CD14-positive monocyte (primary cell): ENCODE data around the gene SLC6A13. TPM values are rescaled to one million over a fixed set of nuclear protein-coding genes. Genes with fewer than 3 reads are reported as not detected.
A peak's percentile ranks its signal among the peaks of the same experiment; 100 is the strongest.

Experiments used
- DNase-seq, 3 donors: peaks; one replicate each; pipeline ENCODE4 v3.0.0-alpha.2; 2011 to 2022
- H2AFZ ChIP-seq: 2 replicates; pipeline ENCODE4 v1.6.0; 2012; ENCODE audit warnings: mild to moderate bottlenecking, low read depth, low read length, inconsistent platforms; ENCODE audit not compliant: insufficient read depth, poor library complexity, severe bottlenecking
- H3K27ac ChIP-seq, 2 donors: 1 replicate in 1 of 2; 2 replicates in 1 of 2; pipeline ENCODE4 v1.5.1; 2012 to 2013; ENCODE audit warnings: low read length in 2 of 2, control low read depth in 1 of 2, inconsistent platforms in 1 of 2, low read depth in 1 of 2, mild to moderate bottlenecking in 1 of 2
- H3K27me3 ChIP-seq, 2 donors: one replicate each; pipeline versions ENCODE4 v1.6.0 to v1.6.1; 2011 to 2013; ENCODE audit warnings: low read length in 2 of 2; ENCODE audit not compliant: control insufficient read depth in 2 of 2, insufficient read depth in 2 of 2
- H3K36me3 ChIP-seq, 2 donors: replicated peaks in 1 of 2; 1 replicate in 1 of 2; 2 replicates in 1 of 2; pipeline versions ENCODE4 v1.5.1 to v1.6.1; 2012 to 2013; ENCODE audit warnings: low read length in 2 of 2, control low read depth in 1 of 2, inconsistent platforms in 1 of 2, mild to moderate bottlenecking in 1 of 2; ENCODE audit not compliant: insufficient read depth in 2 of 2, control insufficient read depth in 1 of 2
- H3K4me1 ChIP-seq, 2 donors: 1 replicate in 1 of 2; 2 replicates in 1 of 2; pipeline versions ENCODE4 v1.5.1 to v1.6.1; 2012 to 2013; ENCODE audit warnings: low read length in 2 of 2, control low read depth in 1 of 2, inconsistent platforms in 1 of 2, mild to moderate bottlenecking in 1 of 2, moderate library complexity in 1 of 2; ENCODE audit not compliant: insufficient read depth in 2 of 2, control insufficient read depth in 1 of 2
- H3K4me2 ChIP-seq: replicated peaks from 2 replicates; pipeline ENCODE3; 2012; ENCODE audit warnings: low read length, moderate library complexity, mild to moderate bottlenecking; ENCODE audit not compliant: poor library complexity, severe bottlenecking; ENCODE audit errors: extremely low read depth
- H3K4me3 ChIP-seq, 3 experiments: fragments of 200-600 bp in 1 of 3; sonication (generic) in 1 of 3; replicated peaks in 1 of 3; 1 replicate in 2 of 3; 2 replicates in 1 of 3; pipeline ENCODE4 v1.5.1; 2011 to 2013; ENCODE audit warnings: low read length in 3 of 3, mild to moderate bottlenecking in 3 of 3, control low read depth in 2 of 3, low read depth in 2 of 3, inconsistent platforms in 1 of 3, moderate library complexity in 1 of 3
- H3K79me2 ChIP-seq: 2 replicates; pipeline ENCODE4 v1.6.0; 2012; ENCODE audit warnings: mild to moderate bottlenecking, control low read depth, inconsistent platforms, low read length, moderate library complexity; ENCODE audit not compliant: insufficient read depth
- H3K9ac ChIP-seq: 2 replicates; pipeline ENCODE4 v1.6.0; 2017; ENCODE audit warnings: low read length, mild to moderate bottlenecking; ENCODE audit not compliant: insufficient read depth, poor library complexity, severe bottlenecking
- H3K9me3 ChIP-seq, 2 donors: replicated peaks in 1 of 2; 1 replicate in 1 of 2; 2 replicates in 1 of 2; pipeline versions ENCODE4 v1.5.1 to v1.6.1; 2012 to 2013; ENCODE audit warnings: low read length in 2 of 2, control low read depth in 1 of 2; ENCODE audit not compliant: control insufficient read depth in 1 of 2, insufficient read depth in 1 of 2
- H4K20me1 ChIP-seq: 2 replicates; pipeline ENCODE4 v1.6.0; 2012; ENCODE audit warnings: mild to moderate bottlenecking, low read length, control low read depth, moderate library complexity; ENCODE audit not compliant: insufficient read depth
- H3K27ac Mint-ChIP-seq, 7 donors: one replicate each; pipeline ENCODE4 v1.8.0; 2020; ENCODE audit warnings: mild to moderate bottlenecking in 7 of 7, mixed read lengths in 7 of 7, moderate library complexity in 6 of 7, inconsistent platforms in 2 of 7
- H3K27me3 Mint-ChIP-seq, 3 donors: one replicate each; pipeline ENCODE4 v1.8.0; 2021 to 2022; ENCODE audit warnings: low read depth in 3 of 3, mild to moderate bottlenecking in 3 of 3, mixed read lengths in 3 of 3, moderate library complexity in 3 of 3, inconsistent platforms in 1 of 3
- H3K36me3 Mint-ChIP-seq, 2 donors: one replicate each; pipeline ENCODE4 v1.8.0; 2020; ENCODE audit warnings: mixed read lengths in 2 of 2, inconsistent platforms in 1 of 2, mild to moderate bottlenecking in 1 of 2
- H3K4me1 Mint-ChIP-seq: one replicate; pipeline ENCODE4 v1.8.0; 2020; ENCODE audit warnings: mild to moderate bottlenecking, mixed read lengths
- H3K4me3 Mint-ChIP-seq, 2 donors: one replicate each; pipeline ENCODE4 v1.8.0; 2020; ENCODE audit warnings: mild to moderate bottlenecking in 2 of 2, mixed read lengths in 2 of 2, moderate library complexity in 1 of 2
- H3K9me3 Mint-ChIP-seq, 7 donors: one replicate each; pipeline ENCODE4 v1.8.0; 2020 to 2022; ENCODE audit warnings: mixed read lengths in 7 of 7, mild to moderate bottlenecking in 6 of 7, moderate library complexity in 6 of 7, inconsistent platforms in 2 of 7
- CTCF ChIP-seq: fragments of 200-600 bp; IDR thresholded peaks from one replicate; pipeline ENCODE4 v1.8.0; 2022; ENCODE audit warnings: antibody characterized with exemption, mild to moderate bottlenecking
- WGBS: methylation state at CpG from one replicate; pipeline ENCODE4 v1.1.5; 2013; ENCODE audit warnings: missing lambda C conversion rate; ENCODE audit not compliant: insufficient coverage; 5-methylcytosine and 5-hydroxymethylcytosine counted together
- intact Hi-C, 2 donors: fragments of 100-400 bp; cut with micrococcal nuclease; formaldehyde crosslinking; loops; one replicate each; pipeline versions ENCODE4 v1.15.0 to v1.15.1; 2023
- polyA plus RNA-seq, 3 donors: library from polyadenylated mRNA; depleted of rRNA in 1 of 3; unstranded in 2 of 3; stranded (reverse) in 1 of 3; fragments of 300-500 nt in 2 of 3; fragments of >200 nt in 1 of 3; fragmentation: Illumina TruSeq in 2 of 3; gene quantifications; 1 replicate in 2 of 3; 2 replicates in 1 of 3; pipeline ENCODE4 v1.2.3, GENCODE V29; 2012 to 2021

The SLC6A13 gene
- polyA plus RNA-seq, 3 donors: 0.13 TPM; not detected in 2

DNA sequence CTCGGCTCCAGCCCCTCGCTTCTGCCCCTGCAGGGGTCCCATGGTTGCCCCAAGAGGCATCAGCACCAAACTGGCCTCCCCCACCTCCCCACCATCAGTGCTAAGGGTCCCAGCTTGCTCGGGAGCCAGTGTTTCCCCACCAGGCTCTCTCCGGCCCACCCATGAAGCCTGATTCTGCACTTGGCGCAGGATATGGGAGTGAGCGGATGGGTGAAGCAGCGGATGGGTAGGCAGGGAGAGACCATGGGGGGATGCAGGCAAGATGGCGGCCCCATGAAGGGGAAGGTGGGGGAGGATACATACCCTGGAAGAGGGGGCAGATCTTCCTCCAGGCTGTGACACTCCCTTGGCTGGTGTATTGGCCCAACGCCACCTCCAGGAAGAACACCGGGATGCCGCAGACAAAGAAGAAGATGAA is 58.4 kb downstream of the SLC6A13 start:
- Histone ChIP-seq H3K36me3 (peaks cover 0 to 13% of the 10 kb centered on the region in 2 donors), H3K27me3 (peaks cover 16 to 43% of the 10 kb centered on the region in 2 donors), H3K27ac (no peak overlapping the region), H3K9me3 (peaks cover 0 to 9% of the 10 kb centered on the region in 2 donors), H3K79me2 (no peaks in the 10 kb centered on the region), H3K4me2 (no peak overlapping the region), H3K9ac (no peak overlapping the region), H2AFZ (no peak overlapping the region), H3K4me3 (peak overlapping the region in 1 of 3 experiments; percentile 56), H3K4me1 (peaks cover 4 to 10% of the 10 kb centered on the region in 2 donors), H4K20me1 (no peaks in the 10 kb centered on the region)
- Mint-ChIP-seq H3K36me3 (peaks cover 27 to 58% of the 10 kb centered on the region in 2 donors), H3K9me3 (peaks cover 0 to 5% (median 2%) of the 10 kb centered on the region in 7 donors), H3K27ac (no peak overlapping the region), H3K4me1 (peaks cover 12% of the 10 kb centered on the region), H3K27me3 (peaks cover 43 to 60% (median 50%) of the 10 kb centered on the region in 3 donors), H3K4me3 (peak overlapping the region in 1 of 2 donors; percentile 76)
- no peak for TF ChIP-seq CTCF
- intact Hi-C loops: no loop called here
- over 99% methylated on average over 8 of the region's 11 CpGs for WGBS
- no peak for DNase-seq

- Histone ChIP-seq H3K36me3 (peaks cover 0 to 8% of the 10 kb centered on the region in 2 donors), H3K9me3 (peaks cover 0 to 9% of the 10 kb centered on the region in 2 donors), H3K9ac (peak overlapping the region; percentile 27), H3K4me3 (peak overlapping the region in 1 of 3 experiments; percentile 56), H4K20me1 (no peaks in the 10 kb centered on the region), H3K27me3 (peaks cover 16 to 43% of the 10 kb centered on the region in 2 donors), H3K4me2 (peak overlapping the region; percentile 67), H3K79me2 (no peaks in the 10 kb centered on the region), H3K4me1 (peaks cover 4 to 10% of the 10 kb centered on the region in 2 donors), H3K27ac (no peak overlapping the region), H2AFZ (peak overlapping the region; percentile 29)
- Mint-ChIP-seq H3K36me3 (peaks cover 22 to 56% of the 10 kb centered on the region in 2 donors), H3K4me1 (peaks cover 9% of the 10 kb centered on the region), H3K27ac (no peak overlapping the region), H3K9me3 (peaks cover 0 to 5% (median 2%) of the 10 kb centered on the region in 7 donors), H3K4me3 (peak overlapping the region; percentile 24 to 76), H3K27me3 (peaks cover 44 to 62% (median 51%) of the 10 kb centered on the region in 3 donors)
- intact Hi-C loops: no loop called here
- TF ChIP-seq CTCF: peak; percentile 32
- DNase-seq: no peak
- 13% methylated on average over 69 of the region's 84 CpGs for WGBS
These were observed 59.0 kb downstream of the SLC6A13 start for GRCh38 chr12:203462-204260.
